HG02970 (cell line): ENCODE data around the gene RPSA.
"Not testable (repeated sequence)": the region's sequence is repeated elsewhere in the genome, so short reads cannot be mapped to it uniquely, and the experiment has no call there.

ENCODE experiments used
- ATAC-seq: cut with Tn5 transposase; IDR thresholded peaks from one replicate; pipeline ENCODE4 v1.9.1; 2021; ENCODE audit warnings: mild to moderate bottlenecking, moderate library complexity, moderate number of reproducible peaks; ENCODE audit not compliant: unreplicated experiment, low FRiP score

RPSA gene

DNA sequence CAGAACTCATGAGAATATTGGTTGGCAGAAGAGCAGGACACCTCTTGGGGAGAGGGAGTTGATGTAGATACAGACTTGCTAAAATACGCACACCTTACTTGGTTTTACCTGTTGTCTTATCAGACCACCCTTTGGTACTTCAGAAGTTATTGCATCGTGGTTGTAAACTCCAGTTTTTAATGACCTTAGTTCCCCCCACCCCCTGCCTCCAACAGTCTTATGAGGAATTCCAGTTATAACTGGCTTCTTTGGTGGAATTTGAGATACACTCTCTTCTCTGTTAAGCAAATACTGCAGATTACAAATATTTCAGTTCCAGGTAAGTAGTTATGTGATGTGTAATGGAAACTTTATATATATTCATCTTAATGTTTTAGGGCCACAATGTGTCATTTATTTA, 18.4 kb upstream of the RPSA start:
- no peak for ATAC-seq

DNA sequence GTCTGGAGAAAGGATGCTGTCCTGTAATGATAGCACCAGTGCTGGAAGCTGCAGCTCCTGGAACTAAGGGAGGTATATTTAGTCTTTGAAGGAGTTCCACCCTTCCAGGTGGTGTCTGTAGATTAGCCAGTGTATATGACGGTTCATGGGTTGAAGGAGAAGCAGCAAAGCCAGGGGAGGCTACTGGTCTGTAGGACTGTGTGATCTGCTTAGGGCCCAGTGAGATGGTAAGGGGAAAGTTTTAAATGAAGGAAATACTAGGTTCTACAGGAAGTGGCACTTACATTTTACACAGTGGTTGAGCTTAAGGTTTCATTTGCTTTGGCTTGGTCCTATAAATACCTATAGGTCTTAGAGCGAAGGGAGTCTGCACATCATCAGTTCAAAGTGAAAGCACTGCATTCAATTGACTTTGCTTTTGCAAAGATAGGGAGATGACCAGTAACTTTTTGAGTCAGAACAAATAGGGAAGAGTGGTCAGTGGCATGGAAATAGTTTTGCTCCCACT, 17.7 kb upstream of the RPSA start:
- ATAC-seq, result peak; percentile 52

DNA sequence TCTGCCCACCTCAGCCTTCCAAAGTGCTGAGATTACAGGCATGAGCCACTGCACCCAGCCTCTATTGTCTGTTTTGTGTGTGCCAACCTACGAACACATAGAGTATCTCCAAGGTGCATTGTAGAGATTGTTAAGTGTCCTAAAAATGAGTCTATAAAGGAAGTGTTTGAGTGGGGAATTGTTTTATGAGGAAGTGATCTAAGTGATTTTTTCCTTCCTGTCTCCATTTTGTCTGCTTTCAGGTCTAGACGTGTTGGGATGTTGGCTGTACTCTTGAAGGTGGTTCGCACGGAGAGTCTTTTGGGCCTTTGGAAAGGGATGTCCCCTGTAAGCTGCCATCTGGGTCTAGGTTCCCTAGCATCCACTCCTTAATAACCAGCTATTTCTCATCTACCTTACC, 16.3 kb upstream of the RPSA start:
- no peak for ATAC-seq

DNA sequence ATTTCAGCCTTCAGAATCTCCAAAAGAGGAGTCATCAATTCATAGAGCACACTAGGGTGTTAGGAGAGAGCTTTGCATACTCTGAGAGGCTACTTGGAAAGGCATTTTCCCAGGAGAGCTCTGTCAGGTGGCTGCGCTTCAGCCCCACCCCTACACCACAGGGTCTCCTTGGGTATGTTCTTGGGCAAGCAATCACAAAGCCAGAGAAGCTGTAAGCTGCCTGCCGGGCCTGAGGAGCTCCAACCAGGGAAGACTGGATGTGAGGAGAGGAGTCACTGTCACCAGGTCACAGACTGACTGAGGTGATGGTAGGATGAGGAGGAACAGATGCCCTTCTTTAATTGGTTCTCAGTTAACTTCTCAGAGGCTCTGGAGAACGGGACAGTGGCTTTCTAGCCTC, 9.8 kb upstream of the RPSA start:
- no peak for ATAC-seq

- ATAC-seq, result no peak
Measured at GRCh38 chr3:39398700-39399099, 7.8 kb upstream of the RPSA start.

- ATAC-seq, result no peak
Measured at GRCh38 chr3:39401983-39402382, 4.5 kb upstream of the RPSA start.

- ATAC-seq, result no peak
Measured at GRCh38 chr3:39404943-39405686, 1.4 kb upstream of the RPSA start.

DNA sequence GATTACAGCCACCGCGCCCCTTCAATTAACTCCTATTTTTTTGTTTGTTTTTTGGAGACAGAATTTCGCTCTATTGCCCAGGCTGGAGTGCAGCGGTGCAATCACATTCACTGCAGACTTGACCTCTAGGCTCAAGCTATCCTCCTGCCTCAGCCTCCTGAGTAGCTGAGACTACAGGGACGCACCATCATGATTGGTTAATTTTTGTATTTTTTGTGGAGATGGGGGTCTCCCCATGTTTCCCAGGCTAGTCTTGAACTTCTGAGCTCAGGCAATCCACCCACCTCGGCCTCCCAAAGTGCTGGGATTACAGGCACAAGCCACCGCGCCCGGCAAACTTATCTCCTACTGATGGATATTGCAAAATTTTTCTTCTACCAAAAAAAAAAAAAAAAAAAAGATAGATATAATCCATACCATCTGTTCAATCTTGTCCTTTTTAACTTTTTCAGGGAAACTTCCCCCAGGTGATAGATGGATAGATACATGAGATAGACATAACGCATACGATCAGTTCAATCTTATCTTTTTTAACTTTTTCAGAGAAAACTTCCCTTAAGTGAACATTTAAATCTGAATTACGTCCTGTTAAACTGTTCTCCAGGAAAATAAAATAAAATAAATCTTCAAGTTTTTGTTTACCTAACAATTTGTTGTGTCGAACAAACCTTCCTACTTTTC, 693 bp upstream of the RPSA start:
- no peak for ATAC-seq

DNA sequence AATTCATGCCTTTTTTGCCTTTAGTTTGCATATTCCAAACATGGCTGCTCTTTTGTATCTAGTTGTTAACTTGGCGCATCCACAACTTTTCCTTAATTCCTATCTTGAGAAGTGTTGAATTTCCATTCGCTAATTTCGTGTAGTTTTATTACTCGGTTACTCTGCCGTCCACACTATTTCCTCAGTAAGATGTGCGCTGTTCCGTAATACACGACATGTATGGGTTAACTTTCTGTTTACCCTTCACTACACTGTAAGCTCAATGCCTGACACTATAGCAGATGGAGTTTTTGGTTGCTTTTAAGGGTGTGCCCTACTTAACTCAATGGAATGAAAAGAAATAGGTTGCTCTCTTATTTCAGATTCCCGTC, 724 bp downstream of the RPSA start:
- ATAC-seq, result no peak

- no peak for ATAC-seq
Measured at GRCh38 chr3:39407773-39408492, 1.4 kb downstream of the RPSA start.

- ATAC-seq, result no peak
Measured at GRCh38 chr3:39408493-39409372, 2.2 kb downstream of the RPSA start.

GRCh38 chr3:39409514-39410136, 3.1 kb downstream of the RPSA start:
- no peak for ATAC-seq

DNA sequence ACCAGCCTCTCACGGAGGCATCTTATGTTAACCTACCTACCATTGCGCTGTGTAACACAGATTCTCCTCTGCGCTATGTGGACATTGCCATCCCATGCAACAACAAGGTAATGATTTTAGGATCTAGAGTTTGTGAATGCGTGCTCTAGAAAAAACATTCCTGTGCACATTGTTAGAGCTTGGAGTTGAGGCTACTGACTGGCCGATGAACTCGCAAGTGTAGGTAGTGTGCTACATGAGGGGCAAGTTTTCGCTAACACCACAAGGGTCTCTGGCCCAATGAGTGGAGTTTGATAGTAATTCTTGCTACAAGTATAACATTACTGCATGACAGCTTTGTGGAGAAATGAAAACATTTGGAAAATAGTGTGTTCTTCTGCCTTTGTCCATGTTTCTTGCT, 4.4 kb downstream of the RPSA start:
- ATAC-seq, result no peak

GRCh38 chr3:39412668-39413260, 6.2 kb downstream of the RPSA start:
- no peak for ATAC-seq

DNA sequence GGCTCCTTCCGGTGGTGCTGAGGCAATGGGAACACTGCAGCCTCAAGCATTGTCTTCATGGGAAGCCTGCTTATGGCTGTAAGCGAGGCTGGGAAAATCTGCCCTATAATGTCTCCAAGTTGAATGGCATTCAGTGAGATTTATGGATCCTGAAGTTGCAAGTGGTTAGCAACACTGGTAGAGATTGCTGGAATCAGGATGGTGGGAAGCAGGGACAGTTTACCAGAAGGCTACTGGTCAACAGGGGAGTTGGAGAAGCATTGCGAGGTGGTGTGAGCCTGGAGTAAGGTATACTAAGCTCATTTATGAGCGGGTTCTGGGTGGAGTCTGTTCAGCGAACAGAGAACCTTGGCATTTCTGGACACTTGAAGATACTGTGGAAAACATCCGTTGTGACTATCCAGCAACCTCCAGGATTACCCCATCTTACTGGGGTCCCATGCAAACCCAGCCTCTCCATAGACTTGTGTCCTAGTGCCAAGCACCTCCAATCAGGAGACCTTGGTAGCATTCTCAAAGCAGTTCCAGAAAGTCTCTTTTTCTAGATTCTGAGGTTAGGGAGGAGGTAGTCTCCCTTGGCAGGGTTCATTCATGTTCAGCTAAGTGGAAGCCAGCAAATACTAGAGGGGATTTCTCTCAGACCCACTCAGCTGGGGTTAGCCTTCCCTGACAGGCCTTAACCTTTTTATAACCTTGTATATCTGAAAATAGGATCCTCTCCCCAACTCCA, 7.3 kb downstream of the RPSA start:
- ATAC-seq, result no peak

- no peak for ATAC-seq
Measured at GRCh38 chr3:39414421-39414907, 7.9 kb downstream of the RPSA start.

DNA sequence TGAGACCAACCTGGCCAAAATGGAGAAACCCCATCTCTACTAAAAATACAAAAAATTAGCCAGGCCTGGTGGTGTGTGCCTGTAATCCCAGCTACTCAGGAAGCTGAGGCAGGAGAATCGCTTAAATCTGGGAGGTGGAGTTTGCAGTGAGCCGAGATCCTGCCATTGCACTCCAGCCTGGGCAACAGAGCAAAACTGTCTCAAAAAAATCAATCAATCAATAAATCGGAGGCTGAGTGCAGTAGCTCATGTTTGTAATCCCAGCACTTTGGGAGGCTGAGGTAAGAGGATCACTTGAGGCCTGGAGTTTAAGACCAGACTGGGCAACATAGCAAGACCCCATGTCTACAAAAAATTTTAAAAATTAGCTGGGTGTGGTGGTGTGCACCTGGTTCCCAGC, 8.8 kb downstream of the RPSA start:
- not testable (repeated sequence) for ATAC-seq

- ATAC-seq, result no peak
Measured at GRCh38 chr3:39415983-39416382, 9.5 kb downstream of the RPSA start.

- not testable (repeated sequence) for ATAC-seq
Measured at GRCh38 chr3:39416998-39417397, 10.5 kb downstream of the RPSA start.
